GM21723 (cell line): Measurements from ENCODE around the gene TMEM63C.
"Not testable (repeated sequence)": the region's sequence is repeated elsewhere in the genome, so short reads cannot be mapped to it uniquely, and the experiment has no call there.

Experiments
- ATAC-seq: cut with Tn5 transposase; IDR thresholded peaks from one replicate; pipeline ENCODE4 v1.9.1; 2021; ENCODE audit warnings: mild to moderate bottlenecking, moderate library complexity; ENCODE audit not compliant: unreplicated experiment

The TMEM63C gene

DNA sequence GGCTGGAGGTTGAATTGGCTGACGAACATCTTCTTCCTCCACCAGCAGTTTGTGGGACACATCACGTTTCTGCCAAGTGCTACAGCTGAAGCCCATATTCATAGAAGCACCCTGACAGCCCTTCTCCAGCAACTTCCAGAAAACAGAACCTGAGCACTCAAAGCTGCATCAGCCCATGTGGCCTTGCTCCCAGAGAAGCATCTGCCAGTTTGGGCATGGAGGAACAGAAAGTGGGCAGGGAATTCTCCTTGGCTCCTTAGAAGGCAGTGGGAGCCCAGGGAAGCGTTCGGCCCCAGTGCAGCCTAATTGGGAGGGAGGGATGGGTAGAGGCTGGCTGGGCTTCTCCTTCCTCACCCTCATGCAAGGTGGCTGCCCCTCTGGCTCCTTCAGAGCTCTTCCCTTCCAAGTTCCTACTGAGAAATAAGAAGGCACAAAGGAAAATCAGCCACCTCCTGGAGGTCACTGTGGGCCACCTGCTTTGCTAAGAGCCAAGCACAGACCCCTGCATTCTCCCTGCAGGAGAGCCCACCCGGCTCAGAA, 93.5 kb downstream of the TMEM63C start:
- no peak for ATAC-seq

DNA sequence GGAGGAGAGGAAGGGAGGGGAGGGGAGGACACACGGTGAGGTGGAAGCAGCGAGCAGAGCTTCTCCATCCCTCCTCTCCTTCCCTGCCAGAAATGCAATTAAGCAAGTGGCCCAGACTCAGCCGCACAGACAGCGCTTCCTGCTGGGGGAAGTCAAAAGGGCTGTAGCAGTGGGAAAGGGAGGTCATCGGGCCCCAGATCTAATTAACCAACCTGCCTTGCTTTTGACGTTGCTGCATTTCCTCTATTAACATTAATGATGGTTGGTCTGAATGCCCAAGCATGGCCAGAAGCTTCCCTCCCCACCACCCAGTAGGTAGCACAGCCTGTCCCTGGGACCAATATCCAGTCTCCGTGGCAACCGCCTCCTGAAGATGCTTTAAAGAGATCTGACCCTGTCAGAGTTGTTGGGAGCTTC, 94.0 kb downstream of the TMEM63C start:
- ATAC-seq, result no peak

GRCh38 chr14:77276295-77276935, 94.8 kb downstream of the TMEM63C start:
- ATAC-seq, result no peak

- ATAC-seq, result no peak
These were observed 95.4 kb downstream of the TMEM63C start for GRCh38 chr14:77276959-77277358.

DNA sequence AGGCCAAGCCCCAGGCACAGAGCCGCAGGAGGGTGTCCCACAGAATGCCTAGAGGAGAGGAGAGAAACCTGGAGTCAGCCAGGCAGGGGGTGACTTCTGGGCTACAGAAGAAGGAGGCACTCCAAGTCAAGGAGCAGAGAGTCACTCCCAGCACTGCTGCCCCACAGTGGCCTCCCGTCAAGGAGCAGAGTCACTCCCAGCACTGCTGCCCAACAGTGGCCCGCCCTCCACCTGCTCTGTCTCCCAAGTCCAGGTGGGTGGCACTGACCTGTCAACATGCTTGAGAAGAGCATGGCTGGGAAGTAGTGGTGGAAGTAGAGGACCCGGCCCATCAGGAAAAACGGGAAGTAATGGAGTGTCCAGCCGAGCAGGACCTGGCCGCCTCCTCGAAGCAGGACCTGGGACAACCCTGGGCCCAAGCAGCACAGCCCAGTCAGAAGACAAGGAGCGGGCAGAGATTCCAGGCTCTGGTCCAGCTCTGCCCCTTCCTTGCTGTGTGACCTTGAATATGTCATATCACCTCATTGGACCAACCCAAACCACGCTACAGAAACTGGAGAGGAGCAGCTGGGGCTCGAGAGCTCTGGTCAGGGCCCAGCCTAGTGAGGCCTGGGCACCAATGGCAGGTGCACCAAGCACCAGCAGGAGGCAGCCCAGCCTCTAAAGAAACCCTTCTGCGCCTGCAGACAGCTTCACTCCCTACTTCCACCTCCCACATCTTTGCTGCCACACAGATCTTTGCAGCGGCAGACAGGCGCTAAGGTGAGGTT, 97.0 kb downstream of the TMEM63C start:
- no peak for ATAC-seq

DNA sequence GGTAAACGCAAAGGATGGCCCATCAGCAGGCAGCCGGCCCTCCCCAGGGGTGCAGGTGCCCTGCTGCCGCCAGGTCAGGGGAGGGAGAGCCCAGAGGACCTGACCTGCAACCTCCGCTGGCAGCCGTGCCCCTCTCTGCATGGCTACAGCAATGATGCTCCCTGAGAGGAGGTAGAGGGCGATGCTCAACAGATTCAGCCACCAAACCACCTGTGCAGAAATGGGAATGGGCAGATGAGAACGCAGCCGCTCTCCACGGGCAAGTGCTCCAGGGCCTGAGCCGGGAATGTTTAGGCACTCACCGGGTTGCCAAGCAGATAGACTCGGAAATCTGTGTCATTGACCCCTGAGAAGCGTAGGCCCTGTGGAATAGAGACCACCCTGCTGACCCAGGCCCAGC, 98.1 kb downstream of the TMEM63C start:
- ATAC-seq, result no peak

- not testable (repeated sequence) for ATAC-seq
These were observed 99.3 kb downstream of the TMEM63C start for GRCh38 chr14:77280921-77281320.

DNA sequence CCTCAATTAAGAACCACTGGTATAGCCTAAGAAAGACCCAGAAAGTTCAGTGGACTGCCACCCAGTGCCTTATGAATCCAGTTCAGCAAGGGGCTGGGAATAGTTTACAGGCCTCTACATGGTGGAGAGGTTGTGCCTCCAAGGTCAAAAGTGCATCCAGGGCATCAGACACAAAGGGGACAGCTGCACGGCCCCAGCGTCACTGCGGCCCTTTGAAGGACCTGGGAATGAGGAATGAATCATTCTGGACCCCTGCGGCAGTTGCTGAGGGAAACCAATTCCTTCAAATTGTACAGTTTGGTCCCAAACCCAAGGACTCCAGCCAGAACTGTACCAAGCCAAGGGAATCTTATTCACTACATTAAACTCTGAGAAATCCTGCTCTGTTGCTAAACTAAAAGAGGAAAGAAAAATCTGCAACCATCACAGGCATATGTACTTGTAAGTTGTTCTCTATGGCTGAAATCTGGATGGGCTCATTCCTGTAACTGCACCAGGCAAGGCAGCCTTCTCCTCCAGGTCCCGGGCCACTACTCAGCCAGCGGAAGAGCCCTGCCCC, 100.3 kb downstream of the TMEM63C start:
- ATAC-seq, result no peak

DNA sequence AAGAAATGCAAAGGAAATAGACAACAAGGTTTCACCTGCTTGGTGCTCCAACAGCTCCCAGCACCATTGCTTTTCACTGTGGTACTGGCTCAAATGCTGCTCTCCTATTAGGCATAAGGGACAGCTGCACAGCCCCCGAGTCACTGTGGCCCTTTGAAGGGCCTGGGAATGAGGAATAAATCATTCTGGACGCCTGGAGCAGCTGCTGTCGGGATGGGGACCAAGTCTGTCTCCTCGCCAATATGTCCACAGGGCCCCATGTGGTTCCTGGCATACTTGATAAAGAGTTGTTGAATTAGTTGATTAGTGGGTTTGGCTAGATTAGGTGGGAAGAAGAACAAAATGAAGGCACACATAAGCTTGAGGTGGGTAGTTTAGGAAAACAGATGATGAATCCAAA, 102.5 kb downstream of the TMEM63C start:
- no peak for ATAC-seq

DNA sequence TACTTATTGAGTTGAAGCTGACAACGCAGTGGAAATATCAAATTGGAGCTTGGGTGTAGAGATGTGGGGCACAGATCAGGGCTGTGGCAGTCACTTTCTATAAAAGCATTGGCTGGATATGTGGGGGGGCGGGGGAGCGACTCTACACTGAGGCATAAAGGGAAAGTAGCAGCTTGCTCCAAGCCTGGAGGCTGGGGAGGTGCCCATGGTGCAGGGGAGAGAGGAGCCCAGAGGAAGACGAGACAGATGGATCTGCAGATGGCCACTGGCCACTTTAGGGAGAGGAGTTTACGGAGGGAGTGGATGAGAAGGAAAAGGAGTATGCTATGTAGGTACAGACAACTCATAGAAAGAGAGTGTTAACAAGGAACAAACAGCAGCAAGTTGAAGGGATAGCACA, 102.9 kb downstream of the TMEM63C start:
- no peak for ATAC-seq

- ATAC-seq, result no peak
These were observed 105.0 kb downstream of the TMEM63C start for GRCh38 chr14:77286576-77286975.

DNA sequence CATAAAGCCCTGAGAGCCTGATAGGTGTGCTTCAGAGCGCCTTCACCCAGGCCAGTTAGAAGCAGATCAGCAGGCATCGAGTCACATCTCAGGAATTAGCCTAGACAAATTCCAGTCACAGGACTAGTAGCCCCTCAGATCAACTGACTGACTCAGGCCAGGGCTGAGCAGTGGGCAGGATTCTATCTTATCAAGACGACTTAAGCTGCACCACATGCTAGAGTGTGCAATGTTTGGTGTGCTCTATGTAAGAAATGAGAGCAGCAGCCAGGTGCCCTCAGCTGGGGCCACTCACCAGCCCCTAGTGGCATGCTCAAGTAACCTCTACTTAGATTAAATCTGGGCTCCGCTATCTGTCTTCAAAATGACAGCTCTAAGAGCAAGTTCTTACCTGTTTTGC, 109.1 kb downstream of the TMEM63C start:
- ATAC-seq, result no peak

DNA sequence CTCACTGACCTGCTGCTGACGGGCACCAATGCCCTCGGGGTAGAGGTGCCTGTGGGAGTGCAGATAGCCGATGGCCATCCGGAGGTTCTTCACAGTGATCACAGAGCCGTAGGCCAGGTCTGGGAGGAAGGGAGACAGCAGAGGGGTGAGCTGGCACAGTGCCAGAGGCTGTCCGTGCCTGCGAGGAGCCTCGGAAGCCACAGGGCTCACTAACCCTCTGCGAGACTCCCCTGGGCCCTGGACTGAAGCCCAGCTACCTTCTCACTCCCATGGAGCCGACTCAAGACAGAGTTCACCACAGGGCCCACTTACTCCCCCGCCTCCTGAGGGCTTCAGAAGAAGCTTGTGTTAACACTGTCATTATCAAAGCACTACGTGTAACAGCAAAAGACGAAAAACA, 114.6 kb downstream of the TMEM63C start:
- no peak for ATAC-seq

DNA sequence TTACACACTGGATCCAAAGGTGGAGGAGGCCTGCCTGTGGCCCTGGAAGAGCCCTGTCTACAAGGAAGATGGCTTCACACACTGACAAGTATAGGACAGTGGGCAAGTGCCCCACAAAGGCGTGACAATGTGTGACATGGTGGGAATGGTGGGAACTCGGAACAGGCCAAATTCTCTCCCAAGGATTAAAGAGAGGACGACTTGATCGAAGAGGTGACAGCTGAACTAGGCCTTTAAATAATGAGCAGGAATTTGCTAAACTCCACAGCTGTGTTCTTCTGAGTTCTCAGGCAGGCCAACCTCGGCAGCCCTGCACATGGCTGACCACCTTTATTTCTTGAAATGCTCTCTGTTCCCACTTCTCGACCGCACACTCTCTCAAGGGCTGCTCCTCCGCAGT, 115.3 kb downstream of the TMEM63C start:
- ATAC-seq, result no peak

- no peak for ATAC-seq
These were observed 118.2 kb downstream of the TMEM63C start for GRCh38 chr14:77299771-77300170.

GRCh38 chr14:77301103-77301502, 119.5 kb downstream of the TMEM63C start:
- ATAC-seq, result no peak

- ATAC-seq, result no peak
These were observed 121.3 kb downstream of the TMEM63C start for GRCh38 chr14:77302926-77303325.

- peak; percentile 56 for ATAC-seq
These were observed 122.0 kb downstream of the TMEM63C start for GRCh38 chr14:77303417-77304156.

- ATAC-seq, result no peak
These were observed 124.1 kb downstream of the TMEM63C start for GRCh38 chr14:77305696-77306095.

DNA sequence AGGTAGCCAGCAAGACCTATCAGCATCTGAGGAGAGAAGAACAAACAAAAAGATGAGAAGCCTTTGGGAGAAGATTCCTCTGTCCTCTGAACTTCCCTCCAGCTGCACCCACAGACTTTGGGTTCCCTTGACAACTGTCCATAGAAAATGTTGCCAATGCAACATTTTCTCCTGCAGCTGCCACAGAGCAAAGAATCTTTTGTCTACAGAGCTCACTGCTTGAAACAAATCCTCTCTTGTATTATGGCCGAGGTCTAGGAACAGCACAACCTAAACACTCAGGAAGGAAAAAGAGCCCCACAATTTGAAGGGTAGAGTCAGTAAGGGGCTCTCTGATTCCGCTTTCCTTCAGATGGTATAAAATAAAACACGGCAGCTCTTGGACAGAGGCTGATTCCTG, 124.8 kb downstream of the TMEM63C start:
- no peak for ATAC-seq

DNA sequence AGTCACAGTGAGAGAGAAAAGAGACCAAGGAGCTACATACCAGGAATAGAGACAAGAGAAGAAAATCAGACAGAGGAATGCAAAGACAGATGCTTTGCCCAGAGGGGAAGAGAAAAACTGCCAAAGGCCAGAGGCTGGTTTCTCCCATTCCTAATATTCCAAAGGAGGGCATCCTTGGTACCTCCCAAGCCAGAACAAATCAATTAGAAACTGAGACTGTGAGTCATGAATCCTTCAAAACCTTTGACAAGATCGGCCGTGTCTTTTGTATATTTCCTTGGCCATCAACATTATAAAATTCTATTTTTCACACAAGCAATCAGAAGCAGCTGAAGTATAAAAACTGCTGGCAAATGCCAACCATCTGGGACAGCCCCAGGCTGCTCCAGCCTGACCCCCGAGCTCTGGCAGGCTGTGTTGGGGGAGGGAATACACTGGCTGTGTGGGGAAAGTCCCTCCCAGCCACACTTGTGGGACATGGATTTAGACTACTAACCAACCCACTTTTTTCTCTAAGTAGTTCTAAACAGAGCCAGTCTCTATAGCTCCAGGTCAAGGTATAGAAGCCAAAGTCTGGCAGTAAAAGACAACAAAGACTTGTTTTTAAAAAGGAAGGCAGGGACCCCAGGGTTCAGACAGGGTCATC, 125.4 kb downstream of the TMEM63C start:
- ATAC-seq, result no peak
